HCT116 (cell line): ENCODE results near the gene LRRC4C. TPM values are rescaled to one million over a fixed set of nuclear protein-coding genes. Genes with fewer than 3 reads are reported as not detected.

Experiments
- ATAC-seq: fragments of 200-7000 bp; cut with Tn5 transposase; 2 replicates; pipeline ENCODE4 v1.9.1; 2020; ENCODE audit warnings: mild to moderate bottlenecking, moderate library complexity
- BruUV-seq: library from RNA; stranded (reverse); fragments of 400-500 nt; replicated peaks from 2 replicates; lab custom pipeline; 2021; lab: Mats Ljungman, UMichigan
- CTCF ChIA-PET: fragments of 300-600 bp; sonication (Branson Sonifier 250); formaldehyde crosslinking; loops from one replicate; lab custom pipeline; 2021; ENCODE audit warnings: antibody characterized with exemption; lab: Charles Lee
- POLR2A ChIA-PET: fragments of 300-600, 350-600 bp; sonication (Branson Sonifier 250); formaldehyde crosslinking; loops from one replicate; lab custom pipeline; 2021; ENCODE audit warnings: antibody characterized with exemption; lab: Charles Lee
- RAD21 ChIA-PET, 2 experiments: fragments of 300-600 bp; sonication (Branson Sonifier 250); formaldehyde crosslinking; loops; one replicate each; lab custom pipeline; 2023; ENCODE audit warnings: low total read pairs in 2 of 2; ENCODE audit not compliant: uncharacterized antibody in 2 of 2, unreplicated experiment in 2 of 2, low non-redundant PET in 1 of 2; lab: Charles Lee
- DNase-seq: peaks from one replicate; pipeline ENCODE4 v3.0.0-alpha.2; 2010; ENCODE audit warnings: low read depth, low spot score
- H2AFZ ChIP-seq: fragments of 200-600 bp; shearing (Covaris generic), sonication (generic); 2 replicates; pipeline ENCODE4 v1.6.1; 2017; ENCODE audit warnings: low read depth, mixed run types, mixed read lengths, antibody characterized with exemption, low read length; ENCODE audit not compliant: poor library complexity, severe bottlenecking
- H3K27ac ChIP-seq: 2 replicates; pipeline ENCODE4 v1.5.1; 2012; ENCODE audit warnings: low read depth, low read length
- H3K27me3 ChIP-seq: fragments of 200-600 bp; sonication (generic); 2 replicates; pipeline ENCODE4 v1.6.1; 2016; ENCODE audit warnings: mixed run types, low read length, mixed read lengths; ENCODE audit not compliant: insufficient read depth
- H3K36me3 ChIP-seq, 2 experiments: fragments of 200-500 bp in 1 of 2; fragments of 200-600 bp in 1 of 2; sonication (Bioruptor generic) in 1 of 2; sonication (generic) in 1 of 2; 2 replicates each; pipeline versions ENCODE4 v1.5.1 to v1.6.1; 2014 to 2016; ENCODE audit warnings: low read length in 2 of 2, inconsistent platforms in 1 of 2, mixed read lengths in 1 of 2, mixed run types in 1 of 2; ENCODE audit not compliant: insufficient read depth in 2 of 2, control insufficient read depth in 1 of 2
- H3K4me1 ChIP-seq, 2 experiments: fragments of 200-600 bp in 1 of 2; sonication (generic) in 1 of 2; 2 replicates each; pipeline versions ENCODE4 v1.5.1 to v1.6.1; 2012 to 2017; ENCODE audit warnings: low read length in 2 of 2, inconsistent platforms in 1 of 2, mild to moderate bottlenecking in 1 of 2, mixed read lengths in 1 of 2, mixed run types in 1 of 2, moderate library complexity in 1 of 2; ENCODE audit not compliant: insufficient read depth in 2 of 2, control insufficient read depth in 1 of 2
- H3K4me2 ChIP-seq: fragments of 200-600 bp; sonication (generic); 2 replicates; pipeline ENCODE4 v1.6.1; 2017; ENCODE audit warnings: mixed run types, low read length, mixed read lengths
- H3K4me3 ChIP-seq, 2 experiments: fragments of 200-600 bp in 1 of 2; sonication (generic) in 1 of 2; replicated peaks in 1 of 2; 2 replicates each; pipeline ENCODE4 v1.5.1; 2011 to 2016; ENCODE audit warnings: low read length in 2 of 2, control low read depth in 1 of 2, low read depth in 1 of 2, mild to moderate bottlenecking in 1 of 2, mixed read lengths in 1 of 2, mixed run types in 1 of 2
- H3K79me2 ChIP-seq: fragments of 200-600 bp; sonication (generic); 2 replicates; pipeline ENCODE4 v1.6.1; 2017; ENCODE audit warnings: mild to moderate bottlenecking, mixed run types, low read length, moderate library complexity, mixed read lengths; ENCODE audit not compliant: insufficient read depth
- H3K9ac ChIP-seq: fragments of 200-600 bp; sonication (generic); 2 replicates; pipeline ENCODE4 v1.6.1; 2016; ENCODE audit warnings: low read length, mixed read lengths
- H3K9me2 ChIP-seq: fragments of 200-600 bp; sonication (generic), shearing (Covaris generic); 2 replicates; pipeline ENCODE4 v1.6.1; 2017; ENCODE audit warnings: mixed run types, mild to moderate bottlenecking, moderate library complexity; ENCODE audit not compliant: insufficient read depth
- H3K9me3 ChIP-seq, 2 experiments: fragments of 200-500 bp in 1 of 2; fragments of 200-600 bp in 1 of 2; sonication (Bioruptor generic) in 1 of 2; sonication (generic) in 1 of 2; 2 replicates each; pipeline ENCODE4 v1.6.1; 2014 to 2017; ENCODE audit warnings: low read length in 2 of 2, mixed read lengths in 2 of 2, inconsistent platforms in 1 of 2, low read depth in 1 of 2, mild to moderate bottlenecking in 1 of 2, mixed run types in 1 of 2, moderate library complexity in 1 of 2; ENCODE audit not compliant: control insufficient read depth in 1 of 2, insufficient read depth in 1 of 2
- H4K20me1 ChIP-seq: fragments of 200-600 bp; sonication (generic), shearing (Covaris generic); 2 replicates; pipeline ENCODE4 v1.6.1; 2017; ENCODE audit warnings: mixed run types, mild to moderate bottlenecking, moderate library complexity; ENCODE audit not compliant: insufficient read depth
- ATF3 ChIP-seq: IDR thresholded peaks from 2 replicates; pipeline ENCODE4 v1.6.1; 2012
- EZH2phosphoT487 ChIP-seq: fragments of 200-600 bp; IDR thresholded peaks from 2 replicates; pipeline ENCODE4 v1.6.1; 2018; ENCODE audit warnings: antibody characterized with exemption, borderline replicate concordance
- MAX ChIP-seq: IDR thresholded peaks from 2 replicates; pipeline ENCODE4 v1.6.1; 2012
- POLR2A ChIP-seq: IDR thresholded peaks from 2 replicates; pipeline ENCODE4 v1.7.0; 2011; ENCODE audit warnings: borderline replicate concordance; ENCODE audit not compliant: insufficient read depth, insufficient read length; ENCODE audit errors: extremely low read depth
- POLR2AphosphoS5 ChIP-seq: IDR thresholded peaks from 2 replicates; pipeline ENCODE4 v1.6.1; 2011; ENCODE audit warnings: mild to moderate bottlenecking, low read depth, low read length, moderate library complexity
- SP1 ChIP-seq: IDR thresholded peaks from 2 replicates; pipeline ENCODE4 v1.6.1; 2012; ENCODE audit warnings: low read depth
- TCF7L2 ChIP-seq: IDR thresholded peaks from 2 replicates; pipeline ENCODE4 v1.7.0; 2011; ENCODE audit warnings: borderline replicate concordance, inconsistent platforms; ENCODE audit not compliant: insufficient read depth, insufficient read length; ENCODE audit errors: extremely low read depth
- ZBTB33 ChIP-seq: IDR thresholded peaks from 2 replicates; pipeline ENCODE4 v1.6.1; 2011; ENCODE audit warnings: mild to moderate bottlenecking, low read length, moderate library complexity; ENCODE audit not compliant: insufficient replicate concordance; ENCODE audit errors: extremely low read depth
- ZNF274 ChIP-seq: fragments of 200-500 bp; sonication (Bioruptor generic); IDR thresholded peaks from 2 replicates; pipeline ENCODE4 v1.6.1; 2014; ENCODE audit warnings: mild to moderate bottlenecking, low read depth, low read length, inconsistent platforms
- intact Hi-C: fragments of 100-400 bp; cut with micrococcal nuclease; formaldehyde crosslinking; loops from 2 replicates; pipeline ENCODE4 v1.10.0; 2022
- total RNA-seq: library from RNA; stranded (reverse); gene quantifications from one replicate; pipeline ENCODE4 v1.2.1, GENCODE V29; 2021; ENCODE audit not compliant: unreplicated experiment

The LRRC4C gene
- total RNA-seq, 1 experiment from 2014 or later: not detected

GRCh38 chr11:41483956-41484355 lies 24.5 kb upstream of the LRRC4C start:
- ChIA-PET CTCF (no interaction called here), POLR2A (no interaction called here), RAD21 (no interaction called here)
- Histone ChIP-seq H3K4me2 (no peak overlapping the region), H3K9ac (no peak overlapping the region), H3K36me3 (no peaks in the 10 kb centered on the region), H4K20me1 (no peaks in the 10 kb centered on the region), H3K4me3 (no peak overlapping the region), H3K27ac (no peak overlapping the region), H3K9me2 (no peaks in the 10 kb centered on the region), H3K4me1 (no peaks in the 10 kb centered on the region), H3K79me2 (no peaks in the 10 kb centered on the region), H2AFZ (no peak overlapping the region), H3K9me3 (peaks cover 11 to 23% of the 10 kb centered on the region in 2 experiments; a peak in 2 of 4 replicates), H3K27me3 (no peaks in the 10 kb centered on the region)
- intact Hi-C loops: no loop called here
- ATAC-seq (no peak), DNase-seq (no peak)
- no TSS peak for BruUV-seq
- TF ChIP-seq POLR2A (no peak), SP1 (no peak), ATF3 (no peak), POLR2AphosphoS5 (no peak), TCF7L2 (no peak), ZNF274 (no peak), ZBTB33 (no peak), MAX (no peak), EZH2phosphoT487 (no peak)
